Activated T-cell treated with anti-CD3 and anti-CD28 coated beads, Interleukin-2, amount 50 U/mL, for 72 hours (primary cell): ENCODE data around the gene YTHDC1. TPM values are rescaled to one million over a fixed set of nuclear protein-coding genes. Genes with fewer than 3 reads are reported as not detected.
A peak's percentile ranks its signal among the peaks of the same experiment; 100 is the strongest.

Source experiments
- ATAC-seq, 2 donors: fragments of 150-1000 bp; cut with Tn5 transposase; replicated peaks in 1 of 2; 2 replicates each; pipeline ENCODE4 v1.10.0; 2021; ENCODE audit warnings: moderate library complexity in 2 of 2, mild to moderate bottlenecking in 1 of 2
- DNase-seq, 2 donors: peaks; one replicate each; pipeline ENCODE4 v3.0.0; 2021 to 2022; ENCODE audit warnings: mixed read lengths in 1 of 2
- H3K27ac Mint-ChIP-seq: one replicate; pipeline ENCODE4 v1.8.0; 2022; ENCODE audit warnings: mild to moderate bottlenecking, moderate library complexity, mixed read lengths
- H3K27me3 Mint-ChIP-seq: one replicate; pipeline ENCODE4 v1.8.0; 2022; ENCODE audit warnings: low read depth, mixed read lengths
- H3K36me3 Mint-ChIP-seq, 2 donors: one replicate each; pipeline ENCODE4 v1.8.0; 2022; ENCODE audit warnings: mixed read lengths in 2 of 2, mild to moderate bottlenecking in 1 of 2; ENCODE audit not compliant: insufficient read depth in 2 of 2
- H3K4me1 Mint-ChIP-seq: one replicate; pipeline ENCODE4 v1.8.0; 2022; ENCODE audit warnings: low read depth, mixed read lengths
- H3K4me3 Mint-ChIP-seq, 2 donors: one replicate each; pipeline ENCODE4 v1.8.0; 2022; ENCODE audit warnings: mild to moderate bottlenecking in 2 of 2, mixed read lengths in 2 of 2, moderate library complexity in 2 of 2
- H3K9me3 Mint-ChIP-seq, 2 donors: one replicate each; pipeline ENCODE4 v1.8.0; 2022; ENCODE audit warnings: mixed read lengths in 2 of 2
- total RNA-seq, 2 donors: library from RNA; stranded (reverse); gene quantifications; one replicate each; pipeline ENCODE4 v1.2.3, GENCODE V29; 2022

The YTHDC1 gene
- total RNA-seq, 2 donors from 2014 or later: 92.2 to 105 TPM

DNA sequence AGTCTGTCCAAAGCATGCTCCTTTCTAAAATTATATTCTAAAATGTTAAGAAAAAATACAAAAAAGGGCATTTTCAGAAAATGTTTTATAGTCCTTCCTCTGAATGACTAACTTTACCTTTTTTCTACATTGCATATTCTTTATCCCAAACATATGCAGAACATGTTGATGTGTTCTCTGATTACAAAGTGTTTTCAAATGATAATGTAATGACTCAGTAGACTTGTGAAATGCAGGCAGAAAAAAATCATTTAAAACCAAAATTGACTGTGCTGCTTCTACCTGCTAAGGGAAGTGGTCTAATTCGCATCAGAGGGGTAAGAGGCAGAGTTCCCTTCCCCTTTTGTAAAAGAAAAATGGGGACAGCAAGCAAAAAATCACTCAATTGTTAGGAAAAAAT lies 22.7 kb upstream of the YTHDC1 start:
- no peak for DNase-seq
- Mint-ChIP-seq H3K36me3 (no peaks in the 10 kb centered on the region), H3K4me3 (peak overlapping the region in 1 of 2 donors; percentile 34), H3K27ac (no peak overlapping the region), H3K9me3 (no peaks in the 10 kb centered on the region), H3K4me1 (peaks cover 33% of the 10 kb centered on the region), H3K27me3 (no peaks in the 10 kb centered on the region)
- no peak for ATAC-seq

DNA sequence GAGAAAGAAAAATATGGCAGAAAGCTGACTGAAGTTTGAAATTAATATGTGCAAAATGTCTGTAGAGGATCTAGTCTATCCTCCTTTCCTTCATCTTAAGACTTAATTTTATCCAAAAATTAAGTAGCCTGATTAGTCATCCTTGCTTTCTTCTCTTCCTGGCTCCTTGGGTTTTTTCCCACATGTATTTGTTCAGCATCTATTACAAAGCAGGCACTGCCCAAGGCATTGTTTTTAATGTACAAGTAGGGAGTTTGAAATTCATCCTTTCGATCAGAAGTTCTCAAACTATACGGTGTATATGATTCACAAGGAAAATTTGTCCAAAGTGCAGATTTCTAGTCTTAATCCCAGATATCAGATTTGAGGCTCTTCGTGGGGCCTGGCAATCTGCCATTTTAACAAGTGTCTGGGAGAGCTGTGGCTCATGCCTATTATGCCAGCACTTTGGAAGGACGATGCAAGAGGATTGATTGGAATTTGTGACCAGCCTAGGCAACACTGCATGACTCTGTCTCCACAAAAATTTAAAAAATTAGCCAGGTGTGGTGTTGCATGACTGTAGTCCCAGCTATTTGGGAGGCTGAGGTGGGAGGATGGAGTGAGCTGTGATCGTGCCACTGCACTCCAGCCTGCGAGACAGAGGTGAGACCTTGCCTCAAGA lies 19.4 kb upstream of the YTHDC1 start:
- no peak overlapping the region for H3K27ac Mint-ChIP-seq
- ATAC-seq: no peak

DNA sequence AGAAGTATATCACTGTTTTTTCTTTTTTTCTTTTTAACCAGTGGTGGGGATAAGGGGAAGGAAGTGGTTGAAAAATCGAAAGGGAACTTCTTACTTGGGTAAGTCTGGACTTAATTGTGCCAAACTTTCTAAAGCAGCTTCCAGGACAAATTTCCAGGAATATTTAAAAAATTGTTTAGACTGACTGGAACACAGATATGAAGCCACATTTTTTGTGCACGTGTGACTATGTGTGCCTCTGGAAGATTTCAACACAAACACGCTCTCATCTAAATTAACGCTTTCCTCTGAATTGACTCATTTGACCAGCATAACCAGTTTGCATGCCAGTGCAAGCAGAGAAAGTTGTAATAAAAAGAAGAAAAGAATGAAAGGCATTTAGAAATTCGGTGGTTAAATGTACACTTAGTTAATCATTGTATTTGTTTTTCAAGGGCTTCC lies 18.8 kb upstream of the YTHDC1 start:
- Mint-ChIP-seq H3K4me1 (peaks cover 21% of the 10 kb centered on the region), H3K4me3 (no peak overlapping the region), H3K9me3 (no peaks in the 10 kb centered on the region), H3K27me3 (peaks cover 12% of the 10 kb centered on the region), H3K36me3 (peaks cover 0 to 2% of the 10 kb centered on the region in 2 donors), H3K27ac (no peak overlapping the region)
- DNase-seq (no peak), ATAC-seq (no peak)

More for the DNA sequence above, 19.4 kb upstream of the YTHDC1 start:
- H3K4me1 Mint-ChIP-seq: peaks cover 23% of the 10 kb centered on the region
- H3K9me3 Mint-ChIP-seq: no peaks in the 10 kb centered on the region
- peaks cover 8% of the 10 kb centered on the region for H3K27me3 Mint-ChIP-seq
- H3K4me3 Mint-ChIP-seq: no peak overlapping the region
- DNase-seq: no peak
- H3K36me3 Mint-ChIP-seq: peaks cover 0 to 1% of the 10 kb centered on the region in 2 donors

DNA sequence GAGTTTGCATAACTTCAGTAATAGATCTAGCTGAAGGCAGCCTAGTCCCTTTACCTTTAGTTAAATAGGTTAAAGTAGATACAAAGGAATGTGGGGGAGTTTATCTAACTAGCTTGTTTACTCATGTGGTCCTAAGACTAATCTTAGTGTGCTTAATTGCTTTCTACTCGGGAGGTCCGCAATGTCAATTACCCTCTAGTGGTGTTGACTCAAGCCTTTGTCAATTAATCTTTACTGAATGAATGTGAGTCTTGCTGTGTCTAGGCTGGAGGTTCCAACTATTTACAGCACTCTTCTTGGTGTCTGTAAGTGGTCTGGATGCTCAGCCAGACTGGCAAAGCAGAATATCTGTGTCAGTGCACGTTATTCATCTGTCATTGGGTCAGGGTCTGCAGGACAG lies 17.9 kb upstream of the YTHDC1 start:
- Mint-ChIP-seq H3K9me3 (no peaks in the 10 kb centered on the region), H3K4me1 (peaks cover 14% of the 10 kb centered on the region), H3K36me3 (peaks cover 0 to 2% of the 10 kb centered on the region in 2 donors), H3K4me3 (no peak overlapping the region), H3K27me3 (peaks cover 12% of the 10 kb centered on the region), H3K27ac (no peak overlapping the region)
- no peak for DNase-seq
- ATAC-seq: no peak

DNA sequence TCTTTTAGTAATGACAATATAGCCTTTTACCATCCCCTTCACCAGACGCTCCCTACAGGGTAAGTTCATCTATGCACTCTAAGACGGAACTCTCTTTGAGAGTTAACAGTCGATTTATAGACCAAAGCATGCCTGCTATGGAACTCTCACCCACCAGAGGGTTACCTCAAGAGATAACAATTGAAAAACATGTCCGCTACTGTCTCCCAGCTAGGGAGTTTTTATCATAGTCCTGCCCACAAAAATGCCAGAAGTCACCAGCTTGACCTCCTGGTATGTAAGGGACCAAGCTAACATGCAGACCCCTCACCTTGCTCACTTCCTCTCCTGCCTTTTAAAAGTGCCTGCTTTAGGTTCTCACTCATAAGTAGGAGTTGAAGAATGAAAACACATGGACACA lies 16.7 kb upstream of the YTHDC1 start:
- DNase-seq: no peak
- H3K4me3 Mint-ChIP-seq: no peak overlapping the region

DNA sequence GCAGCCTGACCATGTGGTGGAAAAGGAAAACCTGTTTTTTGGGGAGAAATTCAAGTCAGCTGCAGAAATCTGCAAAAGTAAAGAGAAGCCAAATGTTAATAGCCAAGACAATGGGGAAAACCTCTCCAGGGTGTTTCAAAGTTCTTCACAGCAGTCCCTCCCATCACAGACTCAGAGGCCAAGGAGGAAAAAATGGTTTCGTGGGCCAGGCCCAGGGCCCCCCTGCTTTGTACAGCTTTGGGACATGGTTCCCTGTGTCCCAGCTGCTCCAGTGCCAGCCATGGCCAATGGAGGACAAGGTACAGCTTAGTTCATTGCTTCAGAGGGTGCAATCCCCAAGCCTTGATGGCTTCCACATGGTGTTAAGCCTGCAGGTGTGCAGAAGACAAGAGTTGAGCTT lies 15.2 kb upstream of the YTHDC1 start:
- no peak overlapping the region for H3K27ac Mint-ChIP-seq
- H3K4me1 Mint-ChIP-seq: peaks cover 10% of the 10 kb centered on the region
- ATAC-seq (no peak), DNase-seq (no peak)
- H3K9me3 Mint-ChIP-seq: no peaks in the 10 kb centered on the region
- H3K4me3 Mint-ChIP-seq: no peak overlapping the region
- peaks cover 0 to 2% of the 10 kb centered on the region in 2 donors for H3K36me3 Mint-ChIP-seq
- H3K27me3 Mint-ChIP-seq: peaks cover 12% of the 10 kb centered on the region

More for the DNA sequence above, 16.7 kb upstream of the YTHDC1 start:
- H3K27ac Mint-ChIP-seq: no peak overlapping the region
- peaks cover 9% of the 10 kb centered on the region for H3K4me1 Mint-ChIP-seq
- peaks cover 12% of the 10 kb centered on the region for H3K27me3 Mint-ChIP-seq
- no peak for ATAC-seq
- H3K36me3 Mint-ChIP-seq: peaks cover 0 to 2% of the 10 kb centered on the region in 2 donors
- no peaks in the 10 kb centered on the region for H3K9me3 Mint-ChIP-seq

DNA sequence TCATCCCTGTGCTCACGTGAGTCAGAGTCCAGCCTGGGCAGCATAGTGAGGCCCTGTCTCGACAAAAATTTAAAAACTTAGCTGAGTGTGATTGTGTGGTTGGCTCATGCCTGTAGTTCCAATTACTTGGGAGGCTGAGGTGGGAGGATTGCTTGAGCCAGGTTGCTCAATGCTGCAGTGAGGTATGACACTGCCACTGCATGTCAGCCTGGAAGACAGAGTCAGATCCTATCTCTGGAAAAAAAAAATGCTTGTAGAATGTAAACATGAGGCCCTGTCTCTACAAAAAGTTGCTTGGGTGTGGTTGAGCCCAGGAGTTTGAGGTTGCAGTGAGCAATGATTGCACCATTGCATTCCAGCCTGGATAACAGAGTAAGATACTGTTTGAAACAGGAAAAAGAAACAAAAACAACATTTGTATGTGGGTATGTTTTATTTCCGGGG lies 11.3 kb upstream of the YTHDC1 start:
- Mint-ChIP-seq H3K36me3 (peaks cover 0 to 2% of the 10 kb centered on the region in 2 donors), H3K27ac (no peak overlapping the region), H3K4me1 (peaks cover 13% of the 10 kb centered on the region), H3K27me3 (peaks cover 7% of the 10 kb centered on the region), H3K4me3 (no peak overlapping the region), H3K9me3 (no peaks in the 10 kb centered on the region)
- ATAC-seq (no peak), DNase-seq (no peak)

DNA sequence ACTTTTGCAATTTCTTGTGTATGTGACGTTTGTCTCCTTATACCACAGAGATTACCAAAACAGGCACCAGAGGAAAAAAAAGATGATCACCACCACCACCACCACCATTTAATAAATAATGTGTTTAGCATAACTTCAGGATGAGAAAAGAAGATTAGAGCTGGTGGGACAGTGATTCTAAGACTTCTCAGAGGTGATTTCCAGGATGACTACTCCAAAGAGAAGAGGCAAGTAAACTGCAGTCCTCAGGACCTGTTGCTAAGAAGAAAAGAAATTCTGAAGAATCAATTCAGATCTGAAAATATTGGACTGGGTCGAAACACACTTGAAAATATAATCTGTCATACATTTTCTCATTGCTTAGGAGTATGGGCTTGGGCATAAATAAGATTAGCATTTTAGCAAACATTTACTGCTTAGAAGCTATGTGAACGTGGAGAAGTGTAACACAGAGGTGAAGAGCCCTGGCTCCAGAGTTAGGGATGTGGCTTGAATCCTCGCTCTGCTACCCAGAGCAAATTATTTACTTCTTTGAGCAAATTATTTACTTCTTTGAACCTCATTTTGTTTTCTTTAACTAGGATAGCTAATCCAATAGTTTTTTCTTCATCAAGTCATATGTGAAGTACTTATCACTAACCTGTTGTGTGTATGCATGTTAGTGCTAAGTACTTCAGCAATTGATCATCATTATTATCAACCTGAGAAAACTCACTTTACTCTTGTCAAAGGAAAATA lies 10.5 kb upstream of the YTHDC1 start:
- peak overlapping the region; percentile 35 for H3K27ac Mint-ChIP-seq

DNA sequence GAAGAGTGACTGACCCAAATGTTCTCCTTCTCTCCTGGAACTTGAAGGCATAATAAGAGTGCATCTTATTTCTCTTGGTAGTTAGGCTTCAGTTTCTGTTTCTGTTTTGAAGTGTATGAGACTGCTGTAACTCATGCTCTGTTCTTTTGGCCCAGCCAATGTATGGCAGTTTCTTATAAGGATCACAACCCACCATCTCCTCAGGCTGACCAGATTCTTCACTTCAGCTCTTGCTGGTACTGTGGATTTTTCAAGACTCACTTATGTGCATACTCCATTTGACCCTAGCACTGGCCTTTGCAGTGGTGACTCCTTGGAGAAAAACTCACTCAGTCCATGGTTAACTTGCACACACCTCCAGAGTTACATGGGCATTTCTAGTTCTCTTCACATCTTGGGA lies 9.6 kb upstream of the YTHDC1 start:
- Mint-ChIP-seq H3K27ac (no peak overlapping the region), H3K27me3 (peaks cover 6% of the 10 kb centered on the region), H3K4me3 (peak overlapping the region; percentile 31 to 61), H3K4me1 (peaks cover 13% of the 10 kb centered on the region), H3K9me3 (no peaks in the 10 kb centered on the region), H3K36me3 (peaks cover 0 to 2% of the 10 kb centered on the region in 2 donors)
- peak; percentile 65 to 90 for ATAC-seq
- peak in 1 of 2 donors; percentile 10 for DNase-seq

More for the DNA sequence above, 10.5 kb upstream of the YTHDC1 start:
- ATAC-seq (no peak), DNase-seq (no peak)
- H3K4me3 Mint-ChIP-seq: no peak overlapping the region
- peaks cover 0 to 2% of the 10 kb centered on the region in 2 donors for H3K36me3 Mint-ChIP-seq
- H3K4me1 Mint-ChIP-seq: peaks cover 13% of the 10 kb centered on the region
- no peaks in the 10 kb centered on the region for H3K9me3 Mint-ChIP-seq
- peaks cover 6% of the 10 kb centered on the region for H3K27me3 Mint-ChIP-seq

DNA sequence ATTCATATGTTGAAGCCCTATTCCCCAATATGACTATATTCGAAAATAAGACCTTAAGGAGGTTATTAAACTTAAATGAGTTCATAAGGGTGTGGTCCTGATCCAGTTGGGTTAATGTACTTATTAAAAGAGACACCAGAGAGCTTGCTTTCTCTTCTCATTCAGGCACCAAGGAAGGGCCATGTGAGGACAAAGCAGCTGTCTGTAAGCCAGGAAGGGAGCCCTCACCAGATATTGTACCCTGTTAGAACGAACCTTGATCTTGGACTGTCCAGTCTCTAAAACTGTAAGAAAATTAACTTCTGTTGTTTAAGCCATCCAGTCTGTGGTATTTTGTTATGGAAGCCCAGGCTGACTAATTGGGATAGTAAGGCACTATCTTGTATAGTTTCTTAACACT lies 9.1 kb upstream of the YTHDC1 start:
- Mint-ChIP-seq H3K4me3 (peak overlapping the region in 1 of 2 donors; percentile 61), H3K27me3 (peaks cover 2% of the 10 kb centered on the region), H3K9me3 (no peaks in the 10 kb centered on the region), H3K36me3 (no peaks in the 10 kb centered on the region), H3K27ac (no peak overlapping the region), H3K4me1 (peaks cover 13% of the 10 kb centered on the region)
- ATAC-seq (peak in 1 of 2 donors; percentile 17), DNase-seq (no peak)

DNA sequence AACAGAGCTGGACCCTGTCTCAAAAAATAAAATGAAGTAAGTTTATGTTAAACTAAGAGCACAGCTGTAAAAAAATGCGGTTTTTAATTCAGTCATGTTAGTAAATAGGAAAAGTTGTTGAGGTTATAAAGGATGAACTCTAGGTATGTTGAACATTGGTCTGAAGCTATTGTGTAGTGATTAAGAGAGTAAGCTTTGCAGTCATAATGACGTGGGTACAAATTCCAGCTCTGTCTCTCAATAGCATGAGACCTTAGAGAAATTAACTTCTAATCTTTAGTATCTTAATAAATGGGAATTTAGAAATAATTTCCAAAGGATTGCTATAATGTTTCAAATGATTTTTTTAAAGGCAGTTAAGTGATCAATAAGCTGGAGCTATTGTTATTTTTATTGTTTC lies 2.9 kb upstream of the YTHDC1 start:
- H3K4me3 Mint-ChIP-seq: no peak overlapping the region
- no peak overlapping the region for H3K27ac Mint-ChIP-seq
- peaks cover 7 to 12% of the 10 kb centered on the region in 2 donors for H3K36me3 Mint-ChIP-seq
- no peak for ATAC-seq
- H3K4me1 Mint-ChIP-seq: peaks cover 17% of the 10 kb centered on the region
- no peak for DNase-seq
- H3K27me3 Mint-ChIP-seq: no peaks in the 10 kb centered on the region
- no peaks in the 10 kb centered on the region for H3K9me3 Mint-ChIP-seq

DNA sequence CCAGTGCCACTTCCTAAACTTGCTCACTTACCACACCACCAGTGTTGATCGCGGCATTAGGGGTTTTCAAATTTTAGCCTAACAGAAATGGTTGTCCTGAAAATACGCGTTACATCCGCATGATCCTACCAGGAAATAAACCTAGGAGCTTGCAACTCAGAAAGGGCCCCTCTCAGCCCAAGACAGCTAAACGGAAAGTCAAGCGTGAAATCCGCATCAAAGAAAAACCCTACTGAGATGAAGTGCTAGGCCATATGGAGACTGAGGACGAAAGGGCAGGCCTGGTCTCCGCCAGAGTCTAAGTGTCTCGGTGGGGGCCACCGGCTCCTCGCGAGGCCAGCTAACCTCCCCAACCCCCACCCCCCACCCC lies 626 bp downstream of the YTHDC1 start:
- Mint-ChIP-seq H3K9me3 (no peaks in the 10 kb centered on the region), H3K36me3 (peaks cover 7 to 18% of the 10 kb centered on the region in 2 donors), H3K4me1 (peaks cover 46% of the 10 kb centered on the region), H3K27ac (peak overlapping the region; percentile 99), H3K27me3 (no peaks in the 10 kb centered on the region), H3K4me3 (peak overlapping the region; percentile 85 to 99)
- DNase-seq (no peak), ATAC-seq (peak; percentile 16)

DNA sequence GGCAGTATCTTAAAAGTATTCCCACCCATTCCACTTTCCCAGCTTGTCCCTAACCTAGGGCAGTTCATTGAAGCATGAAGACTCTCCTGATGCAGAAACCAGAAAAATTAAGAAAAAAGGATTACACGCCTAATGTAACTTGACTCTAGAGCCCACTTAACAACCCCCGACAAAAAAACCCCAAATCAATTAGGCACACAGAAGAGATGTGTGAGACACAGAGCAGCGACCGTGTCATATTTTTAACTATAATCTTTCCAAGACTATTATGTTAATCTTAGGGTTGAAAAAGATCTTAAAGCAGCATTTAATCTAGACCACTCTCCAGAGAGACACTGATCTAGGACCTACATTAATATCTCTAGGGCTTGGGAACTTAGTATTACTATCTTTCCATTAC lies 1.3 kb downstream of the YTHDC1 start:
- Mint-ChIP-seq H3K4me1 (peaks cover 53% of the 10 kb centered on the region), H3K36me3 (peaks cover 7 to 18% of the 10 kb centered on the region in 2 donors), H3K4me3 (peak overlapping the region; percentile 85 to 99), H3K27ac (peak overlapping the region; percentile 99), H3K27me3 (no peaks in the 10 kb centered on the region), H3K9me3 (no peaks in the 10 kb centered on the region)
- ATAC-seq (no peak), DNase-seq (no peak)
